AG09319 (cell line): Measurements from ENCODE around the gene DGCR2.

Experiments
- DNase-seq: peaks from one replicate; pipeline ENCODE4 v3.0.0-alpha.2; 2010; ENCODE audit warnings: low read depth; ENCODE audit errors: extremely low read depth
- TF ChIP-seq, protein P1 (sequence below): IDR thresholded peaks from 2 replicates; pipeline ENCODE4 v1.5.1; 2011; ENCODE audit warnings: low read depth, mild to moderate bottlenecking, inconsistent platforms, low read length, moderate library complexity

DGCR2 gene

GRCh38 chr22:19134176-19134831 lies 12.1 kb upstream of the DGCR2 start:
- DNase-seq = no peak
- TF ChIP-seq, protein P1, sequence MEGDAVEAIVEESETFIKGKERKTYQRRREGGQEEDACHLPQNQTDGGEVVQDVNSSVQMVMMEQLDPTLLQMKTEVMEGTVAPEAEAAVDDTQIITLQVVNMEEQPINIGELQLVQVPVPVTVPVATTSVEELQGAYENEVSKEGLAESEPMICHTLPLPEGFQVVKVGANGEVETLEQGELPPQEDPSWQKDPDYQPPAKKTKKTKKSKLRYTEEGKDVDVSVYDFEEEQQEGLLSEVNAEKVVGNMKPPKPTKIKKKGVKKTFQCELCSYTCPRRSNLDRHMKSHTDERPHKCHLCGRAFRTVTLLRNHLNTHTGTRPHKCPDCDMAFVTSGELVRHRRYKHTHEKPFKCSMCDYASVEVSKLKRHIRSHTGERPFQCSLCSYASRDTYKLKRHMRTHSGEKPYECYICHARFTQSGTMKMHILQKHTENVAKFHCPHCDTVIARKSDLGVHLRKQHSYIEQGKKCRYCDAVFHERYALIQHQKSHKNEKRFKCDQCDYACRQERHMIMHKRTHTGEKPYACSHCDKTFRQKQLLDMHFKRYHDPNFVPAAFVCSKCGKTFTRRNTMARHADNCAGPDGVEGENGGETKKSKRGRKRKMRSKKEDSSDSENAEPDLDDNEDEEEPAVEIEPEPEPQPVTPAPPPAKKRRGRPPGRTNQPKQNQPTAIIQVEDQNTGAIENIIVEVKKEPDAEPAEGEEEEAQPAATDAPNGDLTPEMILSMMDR = no peak

DNA sequence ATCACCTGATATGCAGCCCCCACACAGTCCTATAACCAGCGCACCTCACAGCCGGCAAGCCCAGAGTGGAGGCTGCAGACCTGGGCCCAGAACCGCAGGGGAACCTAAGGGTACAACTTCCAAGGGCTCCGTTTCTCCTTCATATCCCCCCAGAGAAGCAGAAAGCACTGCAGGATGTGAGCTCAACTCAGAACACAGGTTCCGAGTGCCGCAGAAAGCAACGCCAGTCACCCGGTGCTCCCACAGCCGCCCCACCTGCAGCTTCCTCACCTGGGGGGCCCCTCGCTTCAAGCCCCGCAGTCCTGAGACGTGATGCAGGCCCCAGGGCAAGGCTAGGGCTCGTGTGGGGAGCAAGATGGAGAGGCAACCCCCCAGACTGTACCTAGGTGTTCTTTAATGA lies 11.3 kb upstream of the DGCR2 start:
- TF ChIP-seq, protein P1 = no peak
- DNase-seq = no peak

- TF ChIP-seq, protein P1 = no peak
- no peak for DNase-seq
These were observed 10.6 kb upstream of the DGCR2 start for GRCh38 chr22:19132693-19133400.

GRCh38 chr22:19132153-19132552 lies 9.9 kb upstream of the DGCR2 start:
- TF ChIP-seq, protein P1 = no peak
- DNase-seq = no peak

- TF ChIP-seq, protein P1 = no peak
- DNase-seq = no peak
These were observed 9.4 kb upstream of the DGCR2 start for GRCh38 chr22:19131685-19132015.

GRCh38 chr22:19130959-19131684 lies 8.9 kb upstream of the DGCR2 start, which contains the start of gene TSSK2:
Gene TSSK2, plus strand, starts transcription at chr22:19131308. Its CDS starts 92 bp downstream, at chr22:19131400.
- DNase-seq = no peak
- TF ChIP-seq, protein P1 = no peak

- TF ChIP-seq, protein P1 = no peak
- no peak for DNase-seq
These were observed 7.7 kb upstream of the DGCR2 start for GRCh38 chr22:19129871-19130270.
